Stimulated activated CD4-positive, alpha-beta T cell treated with anti-CD3 and anti-CD28 coated beads, Interleukin-15, amount 100 ng/mL, for 1 hour (primary cell): ENCODE measurements around the gene SEC16A.

Source experiments
- DNase-seq, 2 donors: peaks; one replicate each; pipeline ENCODE4 v3.0.0-alpha.2; 2020; ENCODE audit warnings: low read depth in 1 of 2, low spot score in 1 of 2

SEC16A gene

GRCh38 chr9:136465500-136466154 is 17.2 kb downstream of the SEC16A start:
- DNase-seq, result no peak

GRCh38 chr9:136464241-136464640 is 18.6 kb downstream of the SEC16A start:
- no peak for DNase-seq

GRCh38 chr9:136463578-136463977 is 19.3 kb downstream of the SEC16A start:
- no peak for DNase-seq

GRCh38 chr9:136462664-136463063 is 20.2 kb downstream of the SEC16A start:
- DNase-seq, result no peak

GRCh38 chr9:136460772-136461325 is 22.0 kb downstream of the SEC16A start:
- no peak for DNase-seq

GRCh38 chr9:136459425-136459824 is 23.4 kb downstream of the SEC16A start:
- DNase-seq, result no peak

GRCh38 chr9:136457326-136457725 is 25.5 kb downstream of the SEC16A start:
- DNase-seq, result no peak

- no peak for DNase-seq
Observed at GRCh38 chr9:136456258-136456657, 26.6 kb downstream of the SEC16A start.

GRCh38 chr9:136455043-136456002 is 27.5 kb downstream of the SEC16A start:
- no peak for DNase-seq

GRCh38 chr9:136454026-136454796 is 28.6 kb downstream of the SEC16A start:
- no peak for DNase-seq

- DNase-seq, result no peak
Observed at GRCh38 chr9:136453326-136453725, 29.5 kb downstream of the SEC16A start.

- DNase-seq, result no peak
Observed at GRCh38 chr9:136451221-136451877, 31.5 kb downstream of the SEC16A start.

- DNase-seq, result no peak
Observed at GRCh38 chr9:136448655-136449054, 34.2 kb downstream of the SEC16A start.

GRCh38 chr9:136447173-136447778 is 35.6 kb downstream of the SEC16A start:
- DNase-seq, result no peak

- no peak for DNase-seq
Observed at GRCh38 chr9:136445799-136446198, 37.0 kb downstream of the SEC16A start.

- DNase-seq, result no peak
Observed at GRCh38 chr9:136444102-136444501, 38.7 kb downstream of the SEC16A start.

- DNase-seq, result no peak
Observed at GRCh38 chr9:136443687-136444086, 39.2 kb downstream of the SEC16A start.

- no peak for DNase-seq
Observed at GRCh38 chr9:136443087-136443486, 39.8 kb downstream of the SEC16A start.

GRCh38 chr9:136442265-136442664 is 40.6 kb downstream of the SEC16A start:
- no peak for DNase-seq

GRCh38 chr9:136441681-136442245 is 41.1 kb downstream of the SEC16A start:
- no peak for DNase-seq
